HL-60 (cell line): ENCODE results near the gene PLAAT3.
"Not testable (repeated sequence)": the region's sequence is repeated elsewhere in the genome, so short reads cannot be mapped to it uniquely, and the experiment has no call there.

Source experiments
- CTCF ChIP-seq: IDR thresholded peaks from one replicate; pipeline ENCODE4 v1.5.1; 2011; ENCODE audit warnings: low read length, control low read depth, inconsistent platforms; ENCODE audit not compliant: insufficient read depth
- POLR2AphosphoS5 ChIP-seq: IDR thresholded peaks from 2 replicates; pipeline ENCODE4 v1.6.1; 2012; ENCODE audit warnings: low read depth
- REST ChIP-seq: IDR thresholded peaks from 2 replicates; pipeline ENCODE4 v1.6.1; 2012; ENCODE audit warnings: low read depth; ENCODE audit not compliant: insufficient replicate concordance

GRCh38 chr11:63617686-63618085, 3.5 kb upstream of the PLAAT3 start:
- TF ChIP-seq CTCF, POLR2AphosphoS5, REST: not testable (repeated sequence)
